Measurements from ENCODE around the gene ZFYVE19. TPM values are rescaled to one million over a fixed set of nuclear protein-coding genes. Genes with fewer than 3 reads are reported as not detected.

The ZFYVE19 gene
- total and polyA plus RNA-seq, 8 donors: 10.3 to 31.0 (median 23.5) TPM

DNA sequence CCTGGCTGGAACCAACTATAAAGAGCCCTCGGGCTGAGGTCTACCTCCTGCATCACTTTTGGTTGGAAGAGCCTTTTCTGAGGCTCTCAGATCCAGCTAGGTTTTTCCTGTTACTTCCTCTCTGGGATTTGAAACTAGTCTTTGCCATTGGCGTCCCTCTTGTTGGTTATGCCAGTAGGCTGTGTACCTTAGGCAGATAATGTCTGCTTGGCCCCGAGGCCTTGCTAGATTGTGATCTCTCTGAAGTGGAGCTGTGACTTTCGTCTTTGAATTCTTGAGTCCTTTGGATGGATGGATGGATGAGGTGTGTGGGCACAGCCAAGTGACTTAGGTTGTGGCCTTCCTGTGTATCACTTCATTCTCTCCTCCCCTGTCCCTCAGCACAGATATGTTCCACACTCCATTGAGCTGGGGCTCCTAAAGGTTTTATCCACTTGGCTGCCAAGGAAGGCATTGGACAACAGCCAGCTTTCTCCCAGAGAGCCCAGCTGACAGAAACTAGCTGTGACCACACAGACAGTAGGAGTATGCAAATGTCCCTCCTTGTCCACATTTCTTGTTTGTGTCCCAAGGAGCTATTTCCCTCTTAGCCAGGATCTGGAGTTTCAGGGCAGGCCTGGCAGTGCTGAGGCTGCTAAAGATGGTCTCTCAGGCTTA lies 8.3 kb downstream of the ZFYVE19 start:
- 43 to 64% (median 53%) methylated on average over 4 of the region's 4 CpGs for WGBS, 5 donors
- Histone ChIP-seq H3K27me3 (no peaks in the 10 kb centered on the region), H3K9me3 (no peaks in the 10 kb centered on the region), H3K27ac (no peak overlapping the region), H3K4me3 (no peak overlapping the region), H3K4me1 (no peaks in the 10 kb centered on the region), H3K36me3 (peaks cover 21 to 50% (median 45%) of the 10 kb centered on the region in 4 donors)
- no peak for TF ChIP-seq EP300 (IDR thresholded peaks at IDR 0.05)
- no peak for TF ChIP-seq POLR2AphosphoS5 (IDR thresholded peaks at IDR 0.05)
- TF ChIP-seq, protein P1, sequence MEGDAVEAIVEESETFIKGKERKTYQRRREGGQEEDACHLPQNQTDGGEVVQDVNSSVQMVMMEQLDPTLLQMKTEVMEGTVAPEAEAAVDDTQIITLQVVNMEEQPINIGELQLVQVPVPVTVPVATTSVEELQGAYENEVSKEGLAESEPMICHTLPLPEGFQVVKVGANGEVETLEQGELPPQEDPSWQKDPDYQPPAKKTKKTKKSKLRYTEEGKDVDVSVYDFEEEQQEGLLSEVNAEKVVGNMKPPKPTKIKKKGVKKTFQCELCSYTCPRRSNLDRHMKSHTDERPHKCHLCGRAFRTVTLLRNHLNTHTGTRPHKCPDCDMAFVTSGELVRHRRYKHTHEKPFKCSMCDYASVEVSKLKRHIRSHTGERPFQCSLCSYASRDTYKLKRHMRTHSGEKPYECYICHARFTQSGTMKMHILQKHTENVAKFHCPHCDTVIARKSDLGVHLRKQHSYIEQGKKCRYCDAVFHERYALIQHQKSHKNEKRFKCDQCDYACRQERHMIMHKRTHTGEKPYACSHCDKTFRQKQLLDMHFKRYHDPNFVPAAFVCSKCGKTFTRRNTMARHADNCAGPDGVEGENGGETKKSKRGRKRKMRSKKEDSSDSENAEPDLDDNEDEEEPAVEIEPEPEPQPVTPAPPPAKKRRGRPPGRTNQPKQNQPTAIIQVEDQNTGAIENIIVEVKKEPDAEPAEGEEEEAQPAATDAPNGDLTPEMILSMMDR (IDR thresholded peaks at IDR 0.05): no peak
- no peak for TF ChIP-seq POLR2A (IDR thresholded peaks at IDR 0.05)
- peak; percentile 37 to 40 for DNase-seq
- intact Hi-C loops (cut with DNase I; ENCODE audit: low total_unique reads): no loop called here

DNA sequence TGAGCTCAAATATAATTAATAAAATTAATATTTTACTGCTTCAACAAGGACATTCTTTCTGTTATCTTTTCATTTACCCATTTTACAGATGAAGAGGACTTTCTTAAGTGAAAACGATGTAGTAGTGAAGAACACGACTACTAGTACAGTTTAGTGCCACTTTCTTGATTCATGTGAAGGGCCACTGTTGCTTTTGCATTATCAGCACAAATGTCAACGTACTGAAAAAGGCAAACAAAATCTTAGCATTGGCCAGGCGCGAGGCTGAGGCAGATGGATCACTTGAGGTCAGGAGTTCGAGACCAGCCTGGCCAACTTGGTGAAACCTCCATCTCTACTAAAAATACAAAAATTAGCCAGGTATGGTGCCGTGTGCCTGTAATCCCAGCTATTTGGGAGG lies 12.2 kb downstream of the ZFYVE19 start:
- DNase-seq: no peak
- Histone ChIP-seq H3K4me3 (no peak overlapping the region), H3K36me3 (peaks cover 3 to 14% (median 9%) of the 10 kb centered on the region in 4 donors), H3K27me3 (no peaks in the 10 kb centered on the region), H3K27ac (no peak overlapping the region), H3K4me1 (no peaks in the 10 kb centered on the region), H3K9me3 (no peaks in the 10 kb centered on the region)
- TF ChIP-seq POLR2AphosphoS5 (IDR thresholded peaks at IDR 0.05): no peak
- WGBS, 5 donors: 49 to 63% (median 54%) methylated on average over 7 of the region's 7 CpGs
- intact Hi-C loops (cut with DNase I; ENCODE audit: low total_unique reads): no loop called here

DNA sequence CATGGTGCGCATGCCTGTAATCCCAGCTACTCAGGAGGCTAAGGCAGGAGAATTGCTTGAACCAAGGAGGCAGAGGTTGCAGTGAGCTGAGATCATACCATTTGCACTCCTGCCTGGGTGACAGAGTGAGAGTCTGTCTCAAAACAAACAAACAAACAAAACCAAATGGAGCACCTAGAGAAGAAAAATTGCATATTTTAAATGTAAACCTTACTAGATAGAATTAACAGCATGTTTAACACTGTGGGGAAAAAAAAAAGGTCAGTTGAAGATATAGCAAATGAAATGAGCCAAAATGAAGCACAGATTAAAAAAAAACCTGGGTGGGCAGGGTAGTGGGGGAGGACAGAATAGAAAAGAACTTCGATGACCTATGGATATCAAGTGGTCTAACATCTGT lies 14.3 kb downstream of the ZFYVE19 start:
- WGBS, 5 donors: 88 to 94% (median 91%) methylated on average over 2 of the region's 2 CpGs
- peaks cover 0 to 7% (median 2%) of the 10 kb centered on the region in 4 donors for H3K4me1 ChIP-seq
- H3K27me3 ChIP-seq: no peaks in the 10 kb centered on the region
- DNase-seq: no peak
- intact Hi-C loops (cut with DNase I; ENCODE audit: low total_unique reads): no loop called here
- no peaks in the 10 kb centered on the region for H3K36me3 ChIP-seq
- TF ChIP-seq, protein P1 (IDR thresholded peaks at IDR 0.05): no peak
- TF ChIP-seq POLR2AphosphoS5 (IDR thresholded peaks at IDR 0.05) (no peak), EP300 (IDR thresholded peaks at IDR 0.05) (no peak), POLR2A (IDR thresholded peaks at IDR 0.05) (no peak)
- no peak overlapping the region for H3K27ac ChIP-seq
- no peaks in the 10 kb centered on the region for H3K9me3 ChIP-seq
- no peak overlapping the region for H3K4me3 ChIP-seq

DNA sequence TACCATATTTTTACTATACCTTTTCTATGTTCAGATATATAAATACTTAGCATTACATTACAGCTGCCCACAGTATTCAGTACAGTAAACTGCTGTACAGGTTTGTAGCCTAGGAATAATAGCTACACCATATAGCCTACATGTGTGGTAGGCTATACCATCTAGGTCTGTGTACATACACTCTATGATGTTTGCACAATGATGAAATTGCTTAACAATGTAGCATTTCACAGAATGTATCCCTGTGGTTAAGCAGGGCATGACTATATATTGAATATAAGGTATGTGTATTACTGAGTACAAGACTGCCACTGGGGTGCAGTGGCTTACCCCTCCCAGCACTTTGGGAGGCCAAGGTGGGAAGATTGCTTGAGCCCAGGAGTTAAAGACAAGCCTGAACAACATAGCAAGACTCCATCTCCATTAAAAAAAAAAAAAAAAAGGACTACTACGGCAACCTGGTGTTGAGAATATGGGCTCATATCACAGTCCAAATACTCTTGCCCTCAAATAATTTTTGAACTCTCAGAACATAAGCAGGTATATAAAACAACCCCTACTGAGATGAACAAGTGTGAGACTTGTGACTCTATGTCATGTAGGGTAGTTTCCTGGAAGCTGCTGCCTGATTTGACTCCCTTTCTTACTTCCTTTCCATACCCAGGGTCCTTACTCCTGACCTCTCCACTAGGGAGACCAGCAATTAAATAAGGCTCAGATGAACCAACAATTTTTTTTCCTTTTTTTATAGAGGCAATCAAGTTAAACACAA lies 16.9 kb downstream of the ZFYVE19 start:
- Histone ChIP-seq H3K27me3 (no peaks in the 10 kb centered on the region), H3K27ac (no peak overlapping the region), H3K4me1 (peaks cover 0 to 9% (median 3%) of the 10 kb centered on the region in 4 donors), H3K4me3 (no peak overlapping the region), H3K36me3 (no peaks in the 10 kb centered on the region), H3K9me3 (no peaks in the 10 kb centered on the region)
- DNase-seq: peak in 1 of 2 donors; percentile 66
- WGBS, 5 donors: 54 to 96% (median 82%) methylated on average over 1 of the region's 1 CpG
- intact Hi-C loops (cut with DNase I; ENCODE audit: low total_unique reads): no loop called here
- TF ChIP-seq EP300 (IDR thresholded peaks at IDR 0.05) (no peak), POLR2AphosphoS5 (IDR thresholded peaks at IDR 0.05) (no peak), POLR2A (IDR thresholded peaks at IDR 0.05) (no peak)
- TF ChIP-seq, protein P1 (IDR thresholded peaks at IDR 0.05): no peak
